ENCODE data around the gene ACOT7.
A peak's percentile ranks its signal among the peaks of the same experiment; 100 is the strongest.
"Not testable (repeated sequence)": the region's sequence is repeated elsewhere in the genome, so short reads cannot be mapped to it uniquely, and the experiment has no call there.

Gene ACOT7

GRCh38 chr1:6308449-6308848 lies 85.1 kb downstream of the ACOT7 start:
- DNase-seq, result no peak

GRCh38 chr1:6307682-6308081 lies 85.9 kb downstream of the ACOT7 start:
- DNase-seq, result not testable (repeated sequence)

- DNase-seq, result no peak
Observed at GRCh38 chr1:6307099-6307498, 86.5 kb downstream of the ACOT7 start.

- DNase-seq, result no peak
Observed at GRCh38 chr1:6303397-6304012, 90.1 kb downstream of the ACOT7 start.

- DNase-seq, result peak in 1 of 14 donors; percentile 61
Observed at GRCh38 chr1:6302568-6302967, 91.0 kb downstream of the ACOT7 start.

- no peak for DNase-seq
Observed at GRCh38 chr1:6301526-6301925, 92.0 kb downstream of the ACOT7 start.

- no peak for DNase-seq
Observed at GRCh38 chr1:6300342-6301048, 93.1 kb downstream of the ACOT7 start.

GRCh38 chr1:6299557-6300165 lies 93.9 kb downstream of the ACOT7 start:
- no peak for DNase-seq

- DNase-seq, result no peak
Observed at GRCh38 chr1:6298940-6299465, 94.6 kb downstream of the ACOT7 start.

- no peak for DNase-seq
Observed at GRCh38 chr1:6298530-6298929, 95.0 kb downstream of the ACOT7 start.

- DNase-seq, result no peak
Observed at GRCh38 chr1:6295910-6296309, 97.7 kb downstream of the ACOT7 start.

GRCh38 chr1:6294890-6295556 lies 98.5 kb downstream of the ACOT7 start:
- no peak for DNase-seq

GRCh38 chr1:6294080-6294889 lies 99.3 kb downstream of the ACOT7 start:
- no peak for DNase-seq

- DNase-seq, result peak in 5 of 14 donors; percentile 2 to 35 (median 13)
Observed at GRCh38 chr1:6292102-6292501, 101.5 kb downstream of the ACOT7 start.

GRCh38 chr1:6288665-6289064 lies 104.9 kb downstream of the ACOT7 start:
- no peak for DNase-seq

- DNase-seq, result no peak
Observed at GRCh38 chr1:6288026-6288425, 105.5 kb downstream of the ACOT7 start.

GRCh38 chr1:6287431-6287886 lies 106.1 kb downstream of the ACOT7 start:
- peak in 8 of 14 donors; percentile 23 to 62 (median 38) for DNase-seq

- no peak for DNase-seq
Observed at GRCh38 chr1:6287029-6287428, 106.5 kb downstream of the ACOT7 start.

GRCh38 chr1:6286266-6286665 lies 107.3 kb downstream of the ACOT7 start:
- no peak for DNase-seq

GRCh38 chr1:6285336-6285735 lies 108.2 kb downstream of the ACOT7 start:
- peak in 2 of 14 donors; percentile 13 to 66 for DNase-seq

- no peak for DNase-seq
Observed at GRCh38 chr1:6282577-6283270, 110.8 kb downstream of the ACOT7 start.

Measured in C1 segment of cervical spinal cord (tissue), 14 donors.